Measurements from ENCODE around the gene SYNGR3. TPM values are rescaled to one million over a fixed set of nuclear protein-coding genes. Genes with fewer than 3 reads are reported as not detected.

The SYNGR3 gene
- total and polyA plus RNA-seq, 2 of the 13 experiments (the other 11 are each of a cell fraction or from before 2014, with no cell fraction given) = 0.97 to 5.7 TPM

- ChIA-PET CTCF (ENCODE audit: low intra/inter-chr PET ratio, low total read pairs) (interaction anchor here (1.4 kb wide), 1 partner anchor 133 kb away, joined by 4 read pairs; no protein-coding TSS in a partner anchor), POLR2A (interaction anchor here (1.0 to 2.1 kb wide), 15 partner anchors 8 to 242 kb away, joined by 3 to 16 read pairs (median 5); partner anchors contain the start of genes GFER, NHERF2, RPS2 and TRAF7)
- 51% methylated on average over 12 of the region's 15 CpGs for WGBS (ENCODE audit: low lambda C conversion rate)
- peak overlapping the region; percentile 76 to 81 (median 79) for H3K4me3 ChIP-seq (replicated peaks in 1 of 3; ENCODE audit: insufficient read depth in 1 of 3, low read depth in 2 of 3, low read length in 3 of 3)
- H3K79me2 ChIP-seq (ENCODE audit: insufficient read depth, low read length) = peaks cover 52% of the 10 kb centered on the region
- peaks cover 67% of the 10 kb centered on the region for H3K4me1 ChIP-seq (ENCODE audit: insufficient read depth, low read length)
- in situ Hi-C loops (cut with HindIII; ENCODE audit: extremely low pct_ligation_motif_present, low pct_unique_long_range_greater_than_20kb) (no loop called here), intact Hi-C loops (cut with micrococcal nuclease; ENCODE audit: unreplicated experiment) (no loop called here)
- peaks cover 3 to 4% of the 10 kb centered on the region in 2 experiments; a peak in 2 of 5 replicates for H3K36me3 ChIP-seq (replicated peaks in 1 of 2; ENCODE audit: control insufficient read depth in 1 of 2, insufficient read depth in 2 of 2, low read length in 2 of 2)
- DNase-seq (ENCODE audit: low spot score) = no peak
- H3K9me3 ChIP-seq (ENCODE audit: low read length) = no peaks in the 10 kb centered on the region
- peaks cover 18% of the 10 kb centered on the region; the same call in 1 of the 2 replicates for H4K20me1 ChIP-seq (ENCODE audit: insufficient read depth, low read length)
- TSS peak; percentile 80 for BruUV-seq (replicated peaks)
- H3K27ac ChIP-seq (ENCODE audit: extremely low read length, insufficient read depth, low read length) = no peak overlapping the region
- H3K9ac ChIP-seq (ENCODE audit: insufficient read depth, low read depth, low read length) = peak overlapping the region; percentile 93
- H3K27me3 ChIP-seq (ENCODE audit: control insufficient read depth in 1 of 2, insufficient read depth in 2 of 2, low read length in 2 of 2) = no peaks in the 10 kb centered on the region
- H2AFZ ChIP-seq (ENCODE audit: low read length) = no peak overlapping the region
- ATAC-seq = no peak
- H3K4me2 ChIP-seq (ENCODE audit: low read depth, low read length) = peak overlapping the region; percentile 83
- FAIRE-seq = no peak
- TF ChIP-seq ZFP36L2 (CRISPR knock-in tag; IDR thresholded peaks at IDR 0.05) (no peak), KLF6 (CRISPR knock-in tag; IDR thresholded peaks at IDR 0.05) (no peak), ZSCAN29 (CRISPR knock-in tag; conservative IDR thresholded peaks at IDR 0.05) (no peak), ZBTB4 (CRISPR knock-in tag; IDR thresholded peaks at IDR 0.05; ENCODE audit: borderline replicate concordance) (no peak), ZBTB49 (CRISPR knock-in tag; IDR thresholded peaks at IDR 0.05; ENCODE audit: borderline replicate concordance) (no peak), ZNF24 (IDR thresholded peaks at IDR 0.05) (no peak), PITX1 (CRISPR knock-in tag; IDR thresholded peaks at IDR 0.05) (0 out of 2 replicates have a peak, but pooled peaks have one; percentile 4), TBP (CRISPR knock-in tag; IDR thresholded peaks at IDR 0.05) (no peak), GATAD1 (CRISPR knock-in tag; IDR thresholded peaks at IDR 0.05) (no peak), ZNF143 (CRISPR knock-in tag; IDR thresholded peaks at IDR 0.05) (no peak), CENPBD1 (CRISPR knock-in tag; IDR thresholded peaks at IDR 0.05; ENCODE audit: borderline replicate concordance, low read depth) (no peak), ZUFSP (CRISPR knock-in tag; IDR thresholded peaks at IDR 0.05; ENCODE audit: borderline replicate concordance) (no peak), MLXIP (CRISPR knock-in tag; IDR thresholded peaks at IDR 0.05; ENCODE audit: borderline replicate concordance) (no peak)
Observed at GRCh38 chr16:2008009-2008526, 18.3 kb downstream of the SYNGR3 start.

All from HepG2 (cell line).